Esophagus muscularis mucosa (tissue), 4 donors: Measurements from ENCODE around the gene TSPAN5. TPM values are rescaled to one million over a fixed set of nuclear protein-coding genes. Genes with fewer than 3 reads are reported as not detected.

ENCODE experiments used
- DNase-seq: peaks from one replicate; pipeline ENCODE4 v3.0.0-alpha.2; 2017; ENCODE audit errors: extremely low spot score
- H3K27ac ChIP-seq, 4 donors: fragments of 200-600 bp; sonication (generic); replicated peaks in 1 of 4; 1 replicate in 3 of 4; 2 replicates in 1 of 4; pipeline ENCODE4 v1.5.1; 2016 to 2019; ENCODE audit warnings: mild to moderate bottlenecking in 1 of 4
- H3K27me3 ChIP-seq, 4 donors: fragments of 200-600 bp; sonication (generic); one replicate each; pipeline versions ENCODE4 v1.5.1 to v1.6.0; 2016 to 2019
- H3K36me3 ChIP-seq, 4 donors: fragments of 200-600 bp; sonication (generic); one replicate each; pipeline ENCODE4 v1.5.1; 2016 to 2019
- H3K4me1 ChIP-seq, 4 donors: fragments of 200-600 bp; sonication (generic); one replicate each; pipeline ENCODE4 v1.5.1; 2016 to 2019
- H3K4me3 ChIP-seq, 4 donors: fragments of 200-600 bp; sonication (generic); 1 replicate in 2 of 4; 2 replicates in 2 of 4; pipeline ENCODE4 v1.5.1; 2016 to 2019; ENCODE audit warnings: mild to moderate bottlenecking in 4 of 4, moderate library complexity in 1 of 4
- H3K9me3 ChIP-seq, 4 donors: fragments of 200-600 bp; sonication (generic); 1 replicate in 3 of 4; 2 replicates in 1 of 4; pipeline ENCODE4 v1.5.1; 2016 to 2019
- CTCF ChIP-seq, 3 experiments: fragments of 200-600 bp in 2 of 3; fragments of 450-650 bp in 1 of 3; sonication (generic) in 2 of 3; IDR thresholded peaks; one replicate each; pipeline ENCODE4 v1.5.1; 2017 to 2019; ENCODE audit warnings: antibody characterized with exemption in 3 of 3, mild to moderate bottlenecking in 2 of 3, moderate library complexity in 1 of 3
- EP300 ChIP-seq: sonication (generic); formaldehyde crosslinking; IDR thresholded peaks from one replicate; pipeline ENCODE4 v1.6.1; 2017; ENCODE audit warnings: antibody characterized with exemption
- POLR2A ChIP-seq: fragments of 450-650 bp; IDR thresholded peaks from one replicate; pipeline ENCODE4 v1.6.1; 2017; ENCODE audit warnings: antibody characterized with exemption, moderate library complexity, mild to moderate bottlenecking, low read depth
- POLR2AphosphoS5 ChIP-seq, 2 donors: sonication (generic); formaldehyde crosslinking; IDR thresholded peaks; one replicate each; pipeline ENCODE4 v1.6.1; 2017; ENCODE audit warnings: antibody characterized with exemption in 2 of 2
- WGBS: methylation state at CpG from one replicate; pipeline ENCODE4 v1.1.5; 2018; 5-methylcytosine and 5-hydroxymethylcytosine counted together
- intact Hi-C: fragments of 100-400 bp; cut with DNase I; formaldehyde crosslinking; loops from one replicate; pipeline ENCODE4 v1.15.1; 2023
- total RNA-seq, 4 donors: library from RNA; depleted of rRNA; stranded (reverse); fragments of >200 nt; gene quantifications; one replicate each; pipeline versions ENCODE4 v1.1.0 to v1.2.1, GENCODE V29; 2016

The TSPAN5 gene
- total RNA-seq, 4 donors from 2014 or later, result 9.1 to 16.8 (median 13.3) TPM

GRCh38 chr4:98603683-98604521 is 54.5 kb downstream of the TSPAN5 start:
- no peak for DNase-seq
- no peaks in the 10 kb centered on the region for H3K27me3 ChIP-seq
- 69% methylated on average over 10 of the region's 10 CpGs for WGBS
- no peak for TF ChIP-seq CTCF (IDR thresholded peaks at IDR 0.05)
- TF ChIP-seq POLR2AphosphoS5 (IDR thresholded peaks at IDR 0.05), result no peak
- TF ChIP-seq POLR2A, result no peak
- TF ChIP-seq EP300, result no peak
- H3K36me3 ChIP-seq, result no peaks in the 10 kb centered on the region
- no peak overlapping the region for H3K27ac ChIP-seq
- peaks cover 0 to 6% (median 0%) of the 10 kb centered on the region in 4 donors for H3K4me1 ChIP-seq
- peaks cover 0 to 7% (median 3%) of the 10 kb centered on the region in 4 donors for H3K9me3 ChIP-seq
- intact Hi-C loops, result no loop called here
- H3K4me3 ChIP-seq, result no peak overlapping the region

GRCh38 chr4:98602270-98602669 is 56.1 kb downstream of the TSPAN5 start:
- Histone ChIP-seq H3K27ac (no peak overlapping the region), H3K4me1 (no peaks in the 10 kb centered on the region), H3K9me3 (peaks cover 0 to 7% (median 3%) of the 10 kb centered on the region in 4 donors), H3K36me3 (no peaks in the 10 kb centered on the region), H3K4me3 (no peak overlapping the region), H3K27me3 (no peaks in the 10 kb centered on the region)
- no peak for DNase-seq
- intact Hi-C loops, result no loop called here
- 83% methylated on average over 1 of the region's 1 CpG for WGBS
- TF ChIP-seq POLR2A (no peak), CTCF (IDR thresholded peaks at IDR 0.05) (no peak), POLR2AphosphoS5 (IDR thresholded peaks at IDR 0.05) (no peak), EP300 (no peak)

- peaks cover 0 to 7% (median 3%) of the 10 kb centered on the region in 4 donors for H3K9me3 ChIP-seq
- intact Hi-C loops, result no loop called here
- DNase-seq, result no peak
- no peak overlapping the region for H3K27ac ChIP-seq
- TF ChIP-seq POLR2AphosphoS5 (IDR thresholded peaks at IDR 0.05) (no peak), CTCF (IDR thresholded peaks at IDR 0.05) (no peak)
- no peaks in the 10 kb centered on the region for H3K36me3 ChIP-seq
- no peaks in the 10 kb centered on the region for H3K4me1 ChIP-seq
- 93% methylated on average over 3 of the region's 3 CpGs for whole genome bisulfite sequencing
- no peaks in the 10 kb centered on the region for H3K27me3 ChIP-seq
- no peak overlapping the region for H3K4me3 ChIP-seq
These were observed 56.7 kb downstream of the TSPAN5 start for GRCh38 chr4:98601708-98602107.

- intact Hi-C loops, result no loop called here
- H3K27ac ChIP-seq, result no peak overlapping the region
- H3K27me3 ChIP-seq, result no peaks in the 10 kb centered on the region
- no peaks in the 10 kb centered on the region for H3K36me3 ChIP-seq
- no peak overlapping the region for H3K4me3 ChIP-seq
- TF ChIP-seq POLR2A (no peak), POLR2AphosphoS5 (IDR thresholded peaks at IDR 0.05) (no peak), CTCF (IDR thresholded peaks at IDR 0.05) (no peak), EP300 (no peak)
- peaks cover 0 to 7% (median 3%) of the 10 kb centered on the region in 4 donors for H3K9me3 ChIP-seq
- no peaks in the 10 kb centered on the region for H3K4me1 ChIP-seq
- DNase-seq, result no peak
- WGBS, result 49% methylated on average over 2 of the region's 2 CpGs
These were observed 58.7 kb downstream of the TSPAN5 start for GRCh38 chr4:98599617-98600205.
